ENCODE results near the gene BSN.

GRCh38 chr3:49530231-49530630 lies 24.0 kb upstream of the BSN start:
- no peak for TF ChIP-seq CTCF (IDR thresholded peaks at IDR 0.05; ENCODE audit: low read depth, low read length)
- no peak for TF ChIP-seq POLR2A (IDR thresholded peaks at IDR 0.05; ENCODE audit: extremely low read depth, insufficient read length)
- no peak for TF ChIP-seq MAX (IDR thresholded peaks at IDR 0.05; ENCODE audit: low read depth, low read length)
- TF ChIP-seq MYC (IDR thresholded peaks at IDR 0.05; ENCODE audit: low read depth, low read length) = no peak

Measured in NB4 (cell line).